Trophoblast cell (in vitro differentiated cells and primary cell): ENCODE data around the gene NT5C1B.

Experiments used
- DNase-seq, 2 donors: peaks; one replicate each; pipeline ENCODE4 v3.0.0-alpha.2; 2016
- H2AFZ ChIP-seq: 2 replicates; pipeline ENCODE4 v1.6.1; 2013; ENCODE audit warnings: low read length, moderate library complexity, mild to moderate bottlenecking; ENCODE audit not compliant: insufficient read depth, poor library complexity
- H2AK5ac ChIP-seq: 2 replicates; pipeline ENCODE4 v1.6.1; 2013; ENCODE audit warnings: mild to moderate bottlenecking, low read length
- H2BK120ac ChIP-seq: 2 replicates; pipeline ENCODE4 v1.6.1; 2013; ENCODE audit warnings: low read length, mild to moderate bottlenecking, moderate library complexity; ENCODE audit not compliant: insufficient read depth, poor library complexity
- H2BK12ac ChIP-seq: 2 replicates; pipeline ENCODE4 v1.6.1; 2013; ENCODE audit warnings: mild to moderate bottlenecking, low read length, moderate library complexity
- H2BK5ac ChIP-seq: 2 replicates; pipeline ENCODE4 v1.6.1; 2013; ENCODE audit warnings: low read length, low read depth, moderate library complexity, mild to moderate bottlenecking; ENCODE audit not compliant: poor library complexity
- H3K14ac ChIP-seq: 2 replicates; pipeline ENCODE4 v1.6.1; 2013; ENCODE audit warnings: mild to moderate bottlenecking, low read length
- H3K18ac ChIP-seq: 2 replicates; pipeline ENCODE4 v1.6.1; 2013; ENCODE audit warnings: mild to moderate bottlenecking, low read length
- H3K23ac ChIP-seq: 2 replicates; pipeline ENCODE4 v1.6.1; 2013; ENCODE audit warnings: low read length
- H3K27ac ChIP-seq: 2 replicates; pipeline ENCODE4 v1.5.1; 2013; ENCODE audit warnings: low read depth, mild to moderate bottlenecking, inconsistent platforms, low read length, moderate library complexity
- H3K27me3 ChIP-seq: 2 replicates; pipeline ENCODE4 v1.6.1; 2013; ENCODE audit warnings: inconsistent platforms, mild to moderate bottlenecking, low read length, moderate library complexity; ENCODE audit not compliant: insufficient read depth
- H3K36me3 ChIP-seq, 2 experiments: 1 replicate in 1 of 2; 2 replicates in 1 of 2; pipeline ENCODE4 v1.6.1; 2013; ENCODE audit warnings: low read length in 2 of 2, mild to moderate bottlenecking in 2 of 2, moderate library complexity in 1 of 2; ENCODE audit not compliant: insufficient read depth in 2 of 2, control insufficient read depth in 1 of 2
- H3K4ac ChIP-seq: 2 replicates; pipeline ENCODE4 v1.6.1; 2013; ENCODE audit warnings: low read depth, mild to moderate bottlenecking, low read length, moderate library complexity
- H3K4me1 ChIP-seq, 2 experiments: 1 replicate in 1 of 2; 2 replicates in 1 of 2; pipeline ENCODE4 v1.6.1; 2013; ENCODE audit warnings: low read length in 2 of 2, mild to moderate bottlenecking in 2 of 2, moderate library complexity in 1 of 2; ENCODE audit not compliant: insufficient read depth in 2 of 2, control insufficient read depth in 1 of 2
- H3K4me2 ChIP-seq: 2 replicates; pipeline ENCODE4 v1.6.1; 2013; ENCODE audit warnings: inconsistent platforms, mild to moderate bottlenecking, low read length, moderate library complexity
- H3K4me3 ChIP-seq: 2 replicates; pipeline ENCODE4 v1.5.1; 2013; ENCODE audit warnings: mild to moderate bottlenecking, low read depth, low read length, inconsistent platforms
- H3K79me1 ChIP-seq: one replicate; pipeline ENCODE4 v1.6.1; 2013; ENCODE audit warnings: low read length
- H3K79me2 ChIP-seq: 2 replicates; pipeline ENCODE4 v1.6.1; 2013; ENCODE audit warnings: low read length, mild to moderate bottlenecking; ENCODE audit not compliant: control insufficient read depth, insufficient read depth, poor library complexity
- H3K9ac ChIP-seq: 2 replicates; pipeline ENCODE4 v1.6.1; 2013; ENCODE audit warnings: mild to moderate bottlenecking, low read length
- H3K9me3 ChIP-seq: 2 replicates; pipeline ENCODE4 v1.6.1; 2013; ENCODE audit warnings: low read depth, mild to moderate bottlenecking, control low read depth, inconsistent platforms, low read length; ENCODE audit not compliant: insufficient read depth
- H4K12ac ChIP-seq: 2 replicates; pipeline ENCODE4 v1.6.1; 2013; ENCODE audit warnings: low read depth, mild to moderate bottlenecking, low read length, moderate library complexity
- H4K8ac ChIP-seq: 2 replicates; pipeline ENCODE4 v1.6.1; 2013; ENCODE audit warnings: low read depth, mild to moderate bottlenecking, low read length, moderate library complexity
- H4K91ac ChIP-seq: one replicate; pipeline ENCODE4 v1.6.1; 2013; ENCODE audit warnings: low read depth, mild to moderate bottlenecking, low read length, moderate library complexity
- WGBS: extraction: QIAGEN DNeasy Blood & Tissue Kit; methylation state at CpG from one replicate; pipeline ENCODE4 v1.1.7; 2013; ENCODE audit warnings: missing lambda C conversion rate; ENCODE audit not compliant: insufficient read length, insufficient coverage; ENCODE audit errors: extremely low coverage; 5-methylcytosine and 5-hydroxymethylcytosine counted together

The NT5C1B gene

DNA sequence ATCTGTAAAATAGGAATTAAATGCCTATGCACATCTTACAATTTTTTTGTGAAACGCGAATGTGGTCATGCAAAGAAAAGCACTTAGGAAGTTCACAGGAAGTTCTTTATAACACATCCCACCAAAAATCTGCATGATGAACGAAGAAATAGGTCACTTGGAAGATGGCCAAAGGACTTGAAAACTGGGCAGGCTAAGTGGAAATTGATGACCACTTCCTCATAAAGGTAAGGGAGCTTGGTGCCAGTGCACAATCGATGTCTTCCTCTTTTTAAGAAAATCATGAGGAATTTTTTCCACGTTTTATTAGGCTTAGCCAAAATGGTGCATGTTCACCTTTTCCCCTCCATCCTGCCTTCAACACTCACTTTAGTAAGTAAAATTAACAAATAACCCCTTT, 8.2 kb upstream of the NT5C1B start:
- Histone ChIP-seq H3K14ac (no peak overlapping the region), H3K27ac (no peak overlapping the region), H3K4ac (no peak overlapping the region), H3K36me3 (no peaks in the 10 kb centered on the region), H3K27me3 (no peaks in the 10 kb centered on the region), H3K4me3 (no peak overlapping the region), H2BK120ac (no peak overlapping the region), H2BK12ac (no peak overlapping the region), H3K4me1 (no peaks in the 10 kb centered on the region), H4K8ac (no peak overlapping the region), H3K79me1 (no peaks in the 10 kb centered on the region), H3K18ac (no peak overlapping the region), H4K91ac (no peak overlapping the region), H2AFZ (no peak overlapping the region), H2BK5ac (no peak overlapping the region), H3K79me2 (no peaks in the 10 kb centered on the region), H2AK5ac (no peak overlapping the region), H3K4me2 (no peak overlapping the region), H4K12ac (no peak overlapping the region), H3K9me3 (no peaks in the 10 kb centered on the region), H3K23ac (no peak overlapping the region), H3K9ac (no peak overlapping the region)
- no CpG with 5 or more reads among the region's 5 CpGs for WGBS
- no peak for DNase-seq

DNA sequence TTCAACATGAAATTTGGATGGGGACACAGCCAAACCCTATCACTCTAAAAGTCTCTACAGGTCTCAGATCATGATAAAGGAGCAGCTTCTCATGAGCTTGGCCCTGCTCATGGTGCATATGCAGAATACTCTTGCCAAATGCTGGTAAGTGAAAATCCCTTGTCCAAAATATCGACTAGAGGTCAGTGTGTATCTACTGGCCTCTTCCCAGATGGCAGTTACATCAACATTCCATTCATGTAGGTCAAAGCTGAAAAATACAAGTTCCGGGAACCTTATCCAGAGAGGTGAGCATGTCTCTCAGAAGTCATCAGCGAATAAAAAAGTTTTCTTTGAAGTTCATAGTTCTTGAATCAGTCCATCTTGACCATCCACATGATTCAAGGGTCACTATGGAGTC, 7.6 kb upstream of the NT5C1B start:
- H3K79me2 ChIP-seq: no peaks in the 10 kb centered on the region
- no peak overlapping the region for H3K14ac ChIP-seq
- H4K91ac ChIP-seq: no peak overlapping the region
- no peaks in the 10 kb centered on the region for H3K79me1 ChIP-seq
- H3K36me3 ChIP-seq: no peaks in the 10 kb centered on the region
- no peaks in the 10 kb centered on the region for H3K9me3 ChIP-seq
- WGBS: no CpG with 5 or more reads among the region's 3 CpGs
- H3K27me3 ChIP-seq: no peaks in the 10 kb centered on the region
- no peak overlapping the region for H3K4me2 ChIP-seq
- no peak overlapping the region for H3K4ac ChIP-seq
- no peak overlapping the region for H3K23ac ChIP-seq
- H3K4me3 ChIP-seq: no peak overlapping the region
- no peak overlapping the region for H2AFZ ChIP-seq
- H2BK12ac ChIP-seq: no peak overlapping the region
- no peak overlapping the region for H2AK5ac ChIP-seq
- no peak overlapping the region for H3K9ac ChIP-seq
- no peak overlapping the region for H2BK5ac ChIP-seq
- no peaks in the 10 kb centered on the region for H3K4me1 ChIP-seq
- no peak overlapping the region for H4K12ac ChIP-seq
- H4K8ac ChIP-seq: no peak overlapping the region
- DNase-seq: peak in 1 of 2 donors; percentile 52
- no peak overlapping the region for H2BK120ac ChIP-seq
- no peak overlapping the region for H3K27ac ChIP-seq
- no peak overlapping the region for H3K18ac ChIP-seq

DNA sequence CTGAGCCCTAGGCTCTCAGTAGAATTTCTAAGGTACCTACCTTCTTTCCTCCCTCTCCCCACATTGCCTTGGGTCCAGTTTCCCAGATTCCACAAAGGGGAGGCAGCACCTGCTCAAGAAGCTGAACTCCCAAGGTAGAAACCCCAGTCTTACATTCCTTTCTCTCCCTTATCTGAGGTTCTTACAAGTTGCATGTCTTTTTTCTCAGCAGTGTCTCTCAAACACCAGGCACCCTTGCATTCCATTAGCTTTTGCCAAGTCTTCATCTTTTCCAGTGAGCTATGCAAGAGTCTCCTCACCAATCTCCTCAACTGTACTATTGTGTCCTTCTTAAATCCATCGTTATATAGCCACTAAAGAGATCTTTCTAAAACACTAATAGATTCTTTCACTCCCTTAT, 4.1 kb upstream of the NT5C1B start:
- no peak overlapping the region for H4K12ac ChIP-seq
- no peak overlapping the region for H2BK120ac ChIP-seq
- no peak overlapping the region for H2BK5ac ChIP-seq
- no peak for DNase-seq
- peaks cover 2% of the 10 kb centered on the region for H3K9me3 ChIP-seq
- H3K79me2 ChIP-seq: no peaks in the 10 kb centered on the region
- H3K14ac ChIP-seq: no peak overlapping the region
- H2BK12ac ChIP-seq: no peak overlapping the region
- no peaks in the 10 kb centered on the region for H3K27me3 ChIP-seq
- H3K4me1 ChIP-seq: no peaks in the 10 kb centered on the region
- H3K23ac ChIP-seq: no peak overlapping the region
- no peak overlapping the region for H3K9ac ChIP-seq
- H4K91ac ChIP-seq: no peak overlapping the region
- WGBS: no CpG with 5 or more reads among the region's 1 CpG
- no peak overlapping the region for H2AFZ ChIP-seq
- no peak overlapping the region for H3K4me3 ChIP-seq
- no peak overlapping the region for H3K18ac ChIP-seq
- no peak overlapping the region for H3K4me2 ChIP-seq
- H4K8ac ChIP-seq: no peak overlapping the region
- no peaks in the 10 kb centered on the region for H3K79me1 ChIP-seq
- H3K36me3 ChIP-seq: no peaks in the 10 kb centered on the region
- no peak overlapping the region for H3K27ac ChIP-seq
- H2AK5ac ChIP-seq: no peak overlapping the region
- no peak overlapping the region for H3K4ac ChIP-seq

DNA sequence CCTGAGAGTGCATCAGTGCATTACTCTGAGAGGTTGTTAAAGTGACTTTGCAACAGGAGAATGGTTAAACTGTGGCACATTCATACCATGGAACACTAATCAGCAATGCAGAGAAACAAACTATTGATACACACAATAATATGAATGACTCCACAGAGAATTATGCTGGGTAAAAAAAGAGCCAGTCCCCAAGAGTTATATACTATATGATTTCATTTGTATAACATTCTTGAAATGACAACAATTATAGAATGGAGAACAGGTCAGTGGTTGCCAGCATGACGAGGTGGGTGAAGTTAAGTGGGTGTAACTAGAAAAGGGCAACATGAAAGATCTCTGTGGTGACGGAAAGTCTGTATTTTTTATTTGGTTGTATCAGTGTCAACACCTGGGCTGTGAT, 3.0 kb upstream of the NT5C1B start:
- Histone ChIP-seq H3K18ac (no peak overlapping the region), H3K4me1 (no peaks in the 10 kb centered on the region), H2BK5ac (no peak overlapping the region), H3K27me3 (no peaks in the 10 kb centered on the region), H2BK12ac (no peak overlapping the region), H3K79me1 (no peaks in the 10 kb centered on the region), H3K23ac (no peak overlapping the region), H3K27ac (no peak overlapping the region), H2AFZ (no peak overlapping the region), H3K4me3 (no peak overlapping the region), H4K91ac (no peak overlapping the region), H2BK120ac (no peak overlapping the region), H3K4me2 (no peak overlapping the region), H3K79me2 (no peaks in the 10 kb centered on the region), H2AK5ac (no peak overlapping the region), H3K36me3 (no peaks in the 10 kb centered on the region), H3K4ac (no peak overlapping the region), H3K14ac (no peak overlapping the region), H3K9ac (no peak overlapping the region), H3K9me3 (peaks cover 2% of the 10 kb centered on the region), H4K8ac (no peak overlapping the region), H4K12ac (no peak overlapping the region)
- no peak for DNase-seq
- no CpG with 5 or more reads among the region's 2 CpGs for WGBS
